Body of pancreas (tissue), 4 donors: Measurements from ENCODE around the gene SHISA4. TPM values are rescaled to one million over a fixed set of nuclear protein-coding genes. Genes with fewer than 3 reads are reported as not detected.

Source experiments
- ATAC-seq: fragments of 150-250 bp; one replicate; pipeline ENCODE4 v1.9.1; 2016
- DNase-seq, 4 donors: peaks; one replicate each; pipeline ENCODE4 v3.0.0-alpha.2; 2019
- H3K27ac ChIP-seq, 4 donors: fragments of 200-600 bp; sonication (generic); 1 replicate in 3 of 4; 2 replicates in 1 of 4; pipeline versions ENCODE4 v1.5.1 to v1.6.1; 2016 to 2019; ENCODE audit warnings: mild to moderate bottlenecking in 1 of 4, mixed read lengths in 1 of 4, moderate library complexity in 1 of 4
- H3K27me3 ChIP-seq, 2 donors: fragments of 200-600 bp; sonication (generic); one replicate each; pipeline ENCODE4 v1.6.0; 2016; ENCODE audit warnings: mild to moderate bottlenecking in 1 of 2
- H3K36me3 ChIP-seq, 2 donors: fragments of 200-600 bp; sonication (generic); replicated peaks in 1 of 2; 2 replicates each; pipeline ENCODE4 v1.5.1; 2016; ENCODE audit warnings: low read depth in 2 of 2; ENCODE audit not compliant: insufficient read depth in 1 of 2
- H3K4me1 ChIP-seq: fragments of 200-600 bp; sonication (generic); one replicate; pipeline ENCODE4 v1.6.0; 2016
- H3K4me3 ChIP-seq, 2 donors: fragments of 200-600 bp; sonication (generic); 1 replicate in 1 of 2; 2 replicates in 1 of 2; pipeline ENCODE4 v1.5.1; 2016 to 2019
- H3K9me3 ChIP-seq, 3 donors: fragments of 200-600 bp; sonication (generic); 1 replicate in 2 of 3; 2 replicates in 1 of 3; pipeline ENCODE4 v1.5.1; 2016
- POLR2A ChIP-seq, 3 donors: fragments of 450-650 bp; IDR thresholded peaks; one replicate each; pipeline ENCODE4 v1.6.1; 2016; ENCODE audit warnings: antibody characterized with exemption in 3 of 3, mild to moderate bottlenecking in 2 of 3
- WGBS, 2 donors: methylation state at CpG; one replicate each; pipeline ENCODE4 v1.1.5; 2017; 5-methylcytosine and 5-hydroxymethylcytosine counted together
- intact Hi-C: fragments of 100-400 bp; cut with DNase I; formaldehyde crosslinking; loops from one replicate; pipeline ENCODE4 v1.15.1; 2023
- total RNA-seq, 2 donors: library from RNA; depleted of rRNA; stranded (reverse); fragments of >200 nt; gene quantifications; one replicate each; pipeline ENCODE4 v1.1.0, GENCODE V29; 2016
- TF ChIP-seq, protein P1 (sequence below), 7 experiments: fragments of 450-650 bp in 4 of 7; fragments of 200-600 bp in 3 of 7; sonication (generic) in 3 of 7; IDR thresholded peaks; one replicate each; pipeline ENCODE4 v1.5.1; 2016 to 2019; ENCODE audit warnings: antibody characterized with exemption in 7 of 7

SHISA4 gene
- total RNA-seq, 2 donors from 2014 or later: 4.6 to 8.3 TPM

DNA sequence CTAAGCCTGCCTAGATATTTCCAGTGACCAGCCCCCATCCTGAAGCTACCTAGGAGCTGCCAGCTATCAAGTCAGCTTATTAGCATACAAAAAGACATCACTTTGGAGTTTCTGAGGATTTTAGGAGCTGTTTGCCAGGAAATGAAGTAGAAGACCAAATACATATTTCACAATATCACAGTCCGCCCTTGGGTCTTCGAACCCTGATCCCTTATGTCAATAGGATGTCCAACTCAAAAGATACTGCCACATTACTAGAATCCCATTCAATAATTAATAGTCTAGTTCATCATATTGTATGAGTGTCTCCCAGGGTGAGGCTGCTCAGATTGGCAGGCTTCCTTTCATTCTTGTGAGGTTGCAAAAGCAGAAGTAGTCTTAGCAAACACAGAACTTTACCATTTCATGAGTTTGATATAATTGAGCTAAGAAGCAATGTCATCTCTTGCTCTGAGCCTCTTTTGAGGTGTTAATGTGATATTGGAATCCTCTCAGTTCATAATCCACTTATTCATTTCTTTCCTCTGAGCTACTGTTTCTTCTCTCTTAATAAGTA lies 46.1 kb upstream of the SHISA4 start:
- no peak overlapping the region for H3K4me3 ChIP-seq
- TF ChIP-seq, protein P1, sequence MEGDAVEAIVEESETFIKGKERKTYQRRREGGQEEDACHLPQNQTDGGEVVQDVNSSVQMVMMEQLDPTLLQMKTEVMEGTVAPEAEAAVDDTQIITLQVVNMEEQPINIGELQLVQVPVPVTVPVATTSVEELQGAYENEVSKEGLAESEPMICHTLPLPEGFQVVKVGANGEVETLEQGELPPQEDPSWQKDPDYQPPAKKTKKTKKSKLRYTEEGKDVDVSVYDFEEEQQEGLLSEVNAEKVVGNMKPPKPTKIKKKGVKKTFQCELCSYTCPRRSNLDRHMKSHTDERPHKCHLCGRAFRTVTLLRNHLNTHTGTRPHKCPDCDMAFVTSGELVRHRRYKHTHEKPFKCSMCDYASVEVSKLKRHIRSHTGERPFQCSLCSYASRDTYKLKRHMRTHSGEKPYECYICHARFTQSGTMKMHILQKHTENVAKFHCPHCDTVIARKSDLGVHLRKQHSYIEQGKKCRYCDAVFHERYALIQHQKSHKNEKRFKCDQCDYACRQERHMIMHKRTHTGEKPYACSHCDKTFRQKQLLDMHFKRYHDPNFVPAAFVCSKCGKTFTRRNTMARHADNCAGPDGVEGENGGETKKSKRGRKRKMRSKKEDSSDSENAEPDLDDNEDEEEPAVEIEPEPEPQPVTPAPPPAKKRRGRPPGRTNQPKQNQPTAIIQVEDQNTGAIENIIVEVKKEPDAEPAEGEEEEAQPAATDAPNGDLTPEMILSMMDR (IDR thresholded peaks at IDR 0.05): no peak
- no peak for TF ChIP-seq POLR2A (IDR thresholded peaks at IDR 0.05)
- intact Hi-C loops: no loop called here
- no peaks in the 10 kb centered on the region for H3K9me3 ChIP-seq
- no peaks in the 10 kb centered on the region for H3K36me3 ChIP-seq
- ATAC-seq (no peak), DNase-seq (no peak)
- H3K27ac ChIP-seq: no peak overlapping the region
- 72 to 82% methylated on average over 2 of the region's 2 CpGs for WGBS, 2 donors
- no peaks in the 10 kb centered on the region for H3K27me3 ChIP-seq
- no peaks in the 10 kb centered on the region for H3K4me1 ChIP-seq

DNA sequence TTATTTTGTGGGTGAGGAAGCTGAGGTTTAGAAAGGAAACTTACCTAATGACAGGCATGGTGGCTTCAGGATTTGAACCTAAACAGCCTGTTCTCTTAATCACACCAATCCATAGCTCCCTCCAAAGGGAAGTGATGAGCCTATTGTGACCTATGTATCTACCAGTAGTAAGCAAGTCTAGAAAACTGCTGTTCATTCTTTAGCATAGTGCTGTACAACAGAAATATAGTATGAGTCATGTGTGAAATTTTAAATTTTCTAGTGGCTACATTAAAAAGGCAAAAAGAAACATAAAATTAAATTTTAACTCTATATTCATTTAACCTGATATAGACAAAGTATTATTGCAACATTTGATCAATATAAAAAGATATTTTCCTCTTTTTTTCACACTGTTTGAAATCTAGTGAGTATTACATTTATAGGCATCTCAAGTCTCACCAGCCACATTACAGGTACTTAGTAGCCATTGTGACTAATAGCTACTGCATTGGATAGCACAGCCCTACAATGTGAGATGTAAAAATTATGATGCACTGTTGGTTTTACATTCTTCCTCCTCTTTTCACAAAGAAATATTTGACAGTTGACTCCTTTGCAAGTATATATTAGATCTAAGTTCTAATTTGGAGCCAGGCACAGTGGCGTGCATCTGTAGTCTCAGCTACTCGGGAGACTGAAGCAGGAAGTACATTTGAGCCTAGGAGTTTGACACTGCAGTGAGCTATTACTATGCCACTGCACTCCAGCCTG lies 43.2 kb upstream of the SHISA4 start:
- H3K4me1 ChIP-seq: peaks cover 5% of the 10 kb centered on the region
- WGBS, 2 donors: 80 to 83% methylated on average over 2 of the region's 2 CpGs
- H3K27me3 ChIP-seq: no peaks in the 10 kb centered on the region
- intact Hi-C loops: no loop called here
- DNase-seq (no peak), ATAC-seq (no peak)
- no peak overlapping the region for H3K4me3 ChIP-seq
- TF ChIP-seq, protein P1 (IDR thresholded peaks at IDR 0.05): no peak
- no peak for TF ChIP-seq POLR2A (IDR thresholded peaks at IDR 0.05)
- no peak overlapping the region for H3K27ac ChIP-seq
- H3K9me3 ChIP-seq: no peaks in the 10 kb centered on the region
- H3K36me3 ChIP-seq: no peaks in the 10 kb centered on the region

DNA sequence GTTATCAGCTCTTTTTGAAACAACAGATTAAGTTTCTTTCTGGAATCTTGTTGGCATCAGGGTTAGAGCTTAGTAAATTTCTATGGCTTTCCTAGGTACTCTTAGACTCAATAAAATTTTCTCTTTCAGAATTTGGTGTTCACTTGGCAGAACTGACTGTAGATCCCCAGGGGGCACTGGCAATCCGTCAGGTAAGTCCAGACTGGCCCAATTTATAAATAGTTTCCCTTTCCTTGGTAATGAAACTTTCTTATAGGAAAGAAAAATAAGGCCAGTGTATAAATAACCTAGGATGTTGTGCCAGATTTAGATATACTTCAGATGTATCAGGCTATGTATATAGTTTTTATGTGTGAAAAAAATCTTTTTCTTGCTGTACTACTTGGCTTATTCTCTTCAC lies 41.5 kb upstream of the SHISA4 start:
- DNase-seq (no peak), ATAC-seq (no peak)
- no peak overlapping the region for H3K27ac ChIP-seq
- no peak overlapping the region for H3K4me3 ChIP-seq
- peaks cover 5% of the 10 kb centered on the region for H3K4me1 ChIP-seq
- WGBS, 2 donors: 50 to 76% methylated on average over 1 of the region's 1 CpG
- no peaks in the 10 kb centered on the region for H3K9me3 ChIP-seq
- intact Hi-C loops: no loop called here
- H3K36me3 ChIP-seq: peaks cover 0 to 5% of the 10 kb centered on the region in 2 donors
- H3K27me3 ChIP-seq: no peaks in the 10 kb centered on the region
- no peak for TF ChIP-seq POLR2A (IDR thresholded peaks at IDR 0.05)
- TF ChIP-seq, protein P1 (IDR thresholded peaks at IDR 0.05): no peak

DNA sequence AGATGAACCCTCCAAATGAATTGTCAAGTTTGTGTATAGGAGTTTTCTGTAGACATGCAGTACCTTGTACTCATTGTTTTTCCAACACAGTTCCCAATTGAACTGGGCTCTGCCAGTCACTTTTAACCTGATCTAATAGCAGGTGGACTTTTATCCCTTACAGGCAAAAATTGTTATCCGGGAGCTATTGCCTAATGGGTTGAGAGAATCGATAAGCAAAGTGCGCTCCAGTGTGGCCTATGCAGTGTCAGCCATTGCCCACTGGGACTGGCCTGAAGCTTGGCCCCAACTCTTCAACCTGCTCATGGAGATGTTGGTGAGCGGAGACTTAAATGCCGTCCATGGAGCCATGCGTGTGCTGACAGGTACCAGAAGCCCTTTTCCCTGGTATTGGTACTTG lies 40.5 kb upstream of the SHISA4 start:
- no peak for TF ChIP-seq POLR2A (IDR thresholded peaks at IDR 0.05)
- intact Hi-C loops: no loop called here
- Histone ChIP-seq H3K27ac (no peak overlapping the region), H3K4me3 (no peak overlapping the region), H3K4me1 (peaks cover 5% of the 10 kb centered on the region), H3K36me3 (peaks cover 0 to 14% of the 10 kb centered on the region in 2 donors), H3K9me3 (no peaks in the 10 kb centered on the region), H3K27me3 (no peaks in the 10 kb centered on the region)
- ATAC-seq (no peak), DNase-seq (no peak)
- 85 to 90% methylated on average over 5 to 6 of the region's 6 CpGs for WGBS, 2 donors

DNA sequence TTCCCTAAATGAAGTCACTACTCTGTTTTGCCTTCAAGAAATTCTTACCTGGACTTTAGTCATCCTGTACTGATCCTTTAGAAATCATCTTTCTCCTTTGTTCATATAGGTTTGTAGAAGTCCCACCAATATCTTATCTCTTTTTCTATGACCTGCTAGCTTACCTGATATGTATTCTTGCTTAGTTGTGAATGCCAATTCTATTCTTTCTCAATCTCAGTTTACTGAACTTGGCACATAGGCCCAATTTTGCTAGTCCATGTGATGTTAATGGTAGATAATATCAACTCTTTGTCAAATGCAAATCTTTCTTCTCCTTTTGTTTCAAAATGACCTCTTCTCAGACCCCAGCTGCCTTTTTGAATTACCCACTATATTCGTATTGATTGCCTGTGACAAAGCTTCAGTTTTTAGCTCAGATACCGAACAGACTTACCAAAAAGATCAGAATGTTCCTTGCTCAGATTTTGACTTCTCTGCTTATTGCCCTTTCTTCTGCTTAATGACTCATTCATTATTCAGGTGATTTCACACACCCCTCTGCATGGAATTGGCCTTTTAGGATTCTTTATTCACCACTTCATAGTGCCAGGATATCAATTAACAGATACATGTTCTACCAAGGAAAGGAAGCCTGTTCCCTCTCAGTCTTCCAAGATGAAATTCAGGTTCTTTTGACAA lies 39.2 kb upstream of the SHISA4 start:
- WGBS, 2 donors: 75 to 83% methylated on average over 2 of the region's 2 CpGs
- peak overlapping the region in 2 of 4 donors; percentile 2 to 11 for H3K27ac ChIP-seq
- H3K36me3 ChIP-seq: peaks cover 0 to 25% of the 10 kb centered on the region in 2 donors

More for the DNA sequence above, 39.2 kb upstream of the SHISA4 start:
- no peak for TF ChIP-seq POLR2A (IDR thresholded peaks at IDR 0.05)
- TF ChIP-seq, protein P1 (IDR thresholded peaks at IDR 0.05): no peak
- DNase-seq (no peak), ATAC-seq (no peak)
- Histone ChIP-seq H3K27me3 (no peaks in the 10 kb centered on the region), H3K4me3 (no peak overlapping the region), H3K9me3 (no peaks in the 10 kb centered on the region), H3K4me1 (peaks cover 5% of the 10 kb centered on the region)
- intact Hi-C loops: no loop called here
